Caki2 (cell line): ENCODE data around the gene PDLIM7. TPM values are rescaled to one million over a fixed set of nuclear protein-coding genes. Genes with fewer than 3 reads are reported as not detected.

Source experiments
- DNase-seq: peaks from one replicate; pipeline ENCODE4 v3.0.0-alpha.2; 2015; ENCODE audit warnings: low read depth
- in situ Hi-C: cut with HindIII; loops from 2 replicates; pipeline ENCODE4 v1.10.0; 2016; ENCODE audit warnings: low sequenced_read_pairs, low pct_unique_long_range_greater_than_20kb, mixed read lengths
- total RNA-seq: library from RNA; depleted of rRNA; stranded (reverse); fragments of >200 nt; shearing (Covaris generic); gene quantifications from 2 replicates; pipeline ENCODE4 v1.2.3, GENCODE V29; 2014; ENCODE audit warnings: low replicate concordance

PDLIM7 gene
- total RNA-seq, 1 experiment from 2014 or later: 198 TPM

GRCh38 chr5:177453852-177454396 is 43.5 kb downstream of the PDLIM7 start:
- in situ Hi-C loops: no loop called here
- no peak for DNase-seq

- no peak for DNase-seq
- in situ Hi-C loops: no loop called here
Measured at GRCh38 chr5:177452688-177453638, 44.4 kb downstream of the PDLIM7 start.

GRCh38 chr5:177450667-177451424 is 46.6 kb downstream of the PDLIM7 start:
- DNase-seq: no peak
- in situ Hi-C loops: no loop called here

GRCh38 chr5:177449140-177450061 is 48.0 kb downstream of the PDLIM7 start:
- no peak for DNase-seq
- in situ Hi-C loops: no loop called here

- no peak for DNase-seq
- in situ Hi-C loops: no loop called here
Measured at GRCh38 chr5:177448244-177448950, 49.0 kb downstream of the PDLIM7 start.

- peak; percentile 96 for DNase-seq
- in situ Hi-C loops: no loop called here
Measured at GRCh38 chr5:177447611-177448243, 49.7 kb downstream of the PDLIM7 start.

- peak; percentile 65 for DNase-seq
- in situ Hi-C loops: no loop called here
Measured at GRCh38 chr5:177447066-177447610, 50.3 kb downstream of the PDLIM7 start.

- DNase-seq: peak; percentile 78
- in situ Hi-C loops: no loop called here
Measured at GRCh38 chr5:177446200-177447065, 51.0 kb downstream of the PDLIM7 start, which contains the start of gene PRR7. PRR7 (plus strand) TSS chr5:177446814; CDS start chr5:177455068, 8,254 bp downstream.

- no peak for DNase-seq
- in situ Hi-C loops: no loop called here
Measured at GRCh38 chr5:177445917-177446199, 51.5 kb downstream of the PDLIM7 start.

- in situ Hi-C loops: no loop called here
- no peak for DNase-seq
Measured at GRCh38 chr5:177445052-177445916, 52.1 kb downstream of the PDLIM7 start.

GRCh38 chr5:177444106-177445051 is 53.0 kb downstream of the PDLIM7 start:
- in situ Hi-C loops: no loop called here
- DNase-seq: no peak

GRCh38 chr5:177443144-177443983 is 54.0 kb downstream of the PDLIM7 start:
- DNase-seq: no peak
- in situ Hi-C loops: no loop called here

- in situ Hi-C loops: no loop called here
- no peak for DNase-seq
Measured at GRCh38 chr5:177442066-177442826, 55.2 kb downstream of the PDLIM7 start.
